Cerebellar nuclear complex (tissue), 1 donor: Measurements from ENCODE around the gene DPP6.

Source experiments
- DNase-seq, 2 experiments: peaks; one replicate each; lab custom pipeline; 2025; lab: John Stamatoyannopoulos, UW

DPP6 gene

GRCh38 chr7:154709840-154710520 is 657.8 kb downstream of the DPP6 start:
- no peak for DNase-seq

GRCh38 chr7:154720016-154720415 is 667.8 kb downstream of the DPP6 start:
- DNase-seq, result no peak

GRCh38 chr7:154721086-154721485 is 668.9 kb downstream of the DPP6 start:
- DNase-seq, result no peak

- DNase-seq, result no peak
Observed at GRCh38 chr7:154726368-154726767, 674.2 kb downstream of the DPP6 start.

GRCh38 chr7:154729056-154729455 is 676.9 kb downstream of the DPP6 start:
- DNase-seq, result no peak

- DNase-seq, result no peak
Observed at GRCh38 chr7:154735766-154736165, 683.6 kb downstream of the DPP6 start.

GRCh38 chr7:154736389-154736788 is 684.2 kb downstream of the DPP6 start:
- DNase-seq, result no peak

GRCh38 chr7:154738216-154738615 is 686.0 kb downstream of the DPP6 start:
- no peak for DNase-seq

- DNase-seq, result no peak
Observed at GRCh38 chr7:154741131-154741530, 688.9 kb downstream of the DPP6 start.

GRCh38 chr7:154743206-154743605 is 691.0 kb downstream of the DPP6 start:
- no peak for DNase-seq

GRCh38 chr7:154744256-154744860 is 692.2 kb downstream of the DPP6 start:
- peak; percentile 9 to 11 for DNase-seq

- DNase-seq, result no peak
Observed at GRCh38 chr7:154744861-154745258, 692.7 kb downstream of the DPP6 start.

- no peak for DNase-seq
Observed at GRCh38 chr7:154746571-154747360, 694.6 kb downstream of the DPP6 start.

- no peak for DNase-seq
Observed at GRCh38 chr7:154748089-154748786, 696.0 kb downstream of the DPP6 start.

GRCh38 chr7:154750353-154750801 is 698.2 kb downstream of the DPP6 start:
- DNase-seq, result no peak

GRCh38 chr7:154753226-154753625 is 701.0 kb downstream of the DPP6 start:
- DNase-seq, result no peak

GRCh38 chr7:154757756-154758155 is 705.6 kb downstream of the DPP6 start:
- no peak for DNase-seq

- DNase-seq, result no peak
Observed at GRCh38 chr7:154759989-154760388, 707.8 kb downstream of the DPP6 start.

GRCh38 chr7:154765118-154765517 is 712.9 kb downstream of the DPP6 start:
- DNase-seq, result no peak

GRCh38 chr7:154767142-154767541 is 714.9 kb downstream of the DPP6 start:
- DNase-seq, result peak in 1 of 2 experiments; percentile 57

- DNase-seq, result peak in 1 of 2 experiments; percentile 58
Observed at GRCh38 chr7:154767821-154768415, 715.7 kb downstream of the DPP6 start.

- no peak for DNase-seq
Observed at GRCh38 chr7:154769001-154769400, 716.8 kb downstream of the DPP6 start.
